Stimulated activated CD8-positive, alpha-beta memory T cell treated with anti-CD3 and anti-CD28 coated beads, Interleukin-2, amount 100 ng/mL, for 1 hour (primary cell): ENCODE data around the gene EIF4EBP2.

ENCODE experiments used
- DNase-seq, 2 donors: peaks; one replicate each; pipeline ENCODE4 v3.0.0-alpha.2; 2020; ENCODE audit warnings: low read depth in 2 of 2

EIF4EBP2 gene

DNA sequence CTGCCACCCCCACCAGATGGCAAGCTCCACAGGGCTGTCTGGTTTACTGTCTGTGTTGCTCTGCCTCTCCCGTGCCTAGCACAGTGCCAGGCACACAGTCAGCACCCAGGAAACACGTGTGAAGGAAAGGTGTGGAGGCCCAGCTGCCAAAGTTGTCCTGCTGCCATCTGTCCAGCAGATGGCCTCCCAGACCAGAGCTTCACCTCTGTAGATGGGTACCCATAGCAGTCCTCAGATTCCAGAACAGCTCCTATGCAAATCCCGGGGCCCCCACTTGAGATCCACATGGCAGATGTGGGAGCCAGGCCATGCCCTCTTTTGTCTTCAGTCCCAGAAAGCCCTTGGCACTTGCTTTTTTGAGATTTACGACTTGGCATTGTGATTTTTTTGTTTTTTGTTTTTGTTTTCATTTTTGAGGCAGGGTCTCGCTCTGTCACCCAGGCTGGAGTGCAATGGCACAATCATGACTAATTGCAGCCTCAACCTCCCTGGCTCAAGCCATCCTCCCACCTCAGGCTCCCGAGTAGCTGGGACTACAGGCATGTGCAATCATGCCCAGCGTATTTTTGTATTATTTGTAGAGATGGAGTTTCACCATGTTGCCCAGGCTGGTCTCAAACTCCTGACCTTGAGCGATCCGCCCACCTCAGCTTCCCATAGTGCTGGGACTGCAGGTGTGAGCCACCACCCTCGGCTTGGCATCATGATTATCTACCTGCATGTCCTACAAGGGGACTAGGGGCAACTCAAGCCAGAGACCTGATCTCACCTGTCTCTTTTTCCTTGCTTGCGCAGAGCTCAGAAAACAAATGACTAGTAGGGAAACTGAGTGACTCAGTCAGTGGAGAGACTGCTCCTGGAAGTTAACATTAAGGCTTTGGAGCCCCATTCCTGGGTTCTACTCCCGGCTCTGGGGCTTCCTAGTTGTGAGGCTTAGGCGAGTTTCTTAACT, 57.7 kb downstream of the EIF4EBP2 start:
- peak in 1 of 2 donors; percentile 30 for DNase-seq

DNA sequence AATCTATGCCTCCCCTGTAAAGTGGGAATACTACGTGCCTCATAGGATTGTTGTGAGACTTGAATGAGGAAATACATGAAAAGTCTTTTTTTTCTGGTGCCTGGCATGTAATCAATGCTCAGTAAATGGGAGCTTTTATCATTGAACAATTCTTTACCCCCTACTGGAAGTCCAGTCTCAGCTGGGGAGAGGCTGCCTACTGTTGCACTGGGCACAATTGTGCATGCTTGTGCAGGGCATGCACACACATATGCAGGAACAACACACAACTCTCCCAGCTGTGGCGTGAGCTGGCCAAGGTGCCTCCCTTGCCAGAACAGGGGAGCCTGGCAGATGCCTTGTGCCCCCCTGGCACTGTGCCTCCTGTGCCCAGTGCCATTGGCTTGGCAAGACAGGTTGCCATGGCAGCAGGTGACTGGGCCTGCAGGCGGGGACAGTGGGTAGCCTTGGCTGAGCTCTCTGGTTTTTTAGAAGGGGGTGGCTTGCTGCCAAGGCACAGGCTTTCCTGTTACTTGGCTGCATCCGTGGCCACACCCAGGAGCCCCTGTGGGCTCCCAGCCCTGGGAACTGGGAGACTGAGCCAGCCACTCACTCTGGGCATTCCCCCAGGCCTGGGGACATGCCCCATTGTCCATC, 58.5 kb downstream of the EIF4EBP2 start:
- DNase-seq: no peak

DNA sequence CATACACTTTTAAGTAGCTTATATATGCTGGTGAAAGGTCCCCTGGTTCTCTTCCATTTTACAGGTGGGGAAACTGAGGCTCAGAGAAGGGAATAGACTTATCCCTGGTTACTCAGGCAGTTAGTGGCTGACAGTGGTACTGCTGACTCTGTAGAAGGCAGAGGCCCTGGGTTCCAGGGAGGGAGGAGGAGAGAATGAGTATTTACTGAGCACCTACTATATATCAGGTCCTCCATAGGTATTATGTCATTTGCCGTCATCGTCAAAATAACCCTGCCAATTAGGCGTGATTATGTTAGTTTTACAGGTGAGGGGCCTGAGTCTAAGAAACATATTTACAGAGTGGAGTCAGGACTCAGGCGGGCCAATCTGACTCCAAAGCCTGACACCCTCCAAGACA, 61.3 kb downstream of the EIF4EBP2 start:
- no peak for DNase-seq

DNA sequence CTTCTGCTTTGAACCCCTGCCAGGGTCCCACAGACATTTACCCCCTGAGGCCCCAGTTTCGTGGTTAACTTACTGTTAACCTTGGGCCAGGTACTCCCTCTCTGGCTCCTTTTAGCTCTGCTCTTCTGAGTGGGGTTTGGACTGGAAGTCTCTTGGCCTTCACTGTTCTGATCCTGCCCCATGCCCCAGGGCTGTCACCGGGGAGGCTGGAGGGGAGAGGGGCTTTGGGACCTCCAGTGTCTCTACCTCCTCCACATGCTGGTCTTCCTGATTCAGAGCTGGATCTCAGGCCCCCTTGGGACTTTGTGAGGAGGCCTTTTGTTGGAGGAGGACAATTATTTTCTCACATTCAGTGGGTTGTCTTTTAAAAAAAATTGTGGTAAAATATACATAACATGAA, 61.9 kb downstream of the EIF4EBP2 start:
- DNase-seq: no peak

DNA sequence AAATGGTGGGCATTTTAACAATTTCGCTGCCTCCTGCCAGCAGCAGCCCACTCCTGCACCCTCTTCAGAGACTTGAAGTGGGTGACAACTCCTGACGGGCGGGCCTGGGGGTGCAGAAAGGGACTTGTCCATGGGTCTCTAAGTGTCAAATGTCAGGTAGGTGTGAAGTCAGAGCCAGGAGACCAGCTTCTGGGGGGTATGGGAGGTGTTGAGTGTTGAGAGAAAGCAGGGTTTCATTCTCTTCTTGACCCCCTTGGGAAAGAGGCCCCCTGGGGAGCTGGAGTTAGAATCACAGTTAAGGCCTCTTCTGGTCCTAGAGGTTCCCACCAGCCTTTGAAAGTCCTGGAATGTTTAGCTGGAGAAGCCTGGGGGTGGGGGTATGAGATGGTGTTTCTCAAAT, 63.0 kb downstream of the EIF4EBP2 start:
- no peak for DNase-seq

DNA sequence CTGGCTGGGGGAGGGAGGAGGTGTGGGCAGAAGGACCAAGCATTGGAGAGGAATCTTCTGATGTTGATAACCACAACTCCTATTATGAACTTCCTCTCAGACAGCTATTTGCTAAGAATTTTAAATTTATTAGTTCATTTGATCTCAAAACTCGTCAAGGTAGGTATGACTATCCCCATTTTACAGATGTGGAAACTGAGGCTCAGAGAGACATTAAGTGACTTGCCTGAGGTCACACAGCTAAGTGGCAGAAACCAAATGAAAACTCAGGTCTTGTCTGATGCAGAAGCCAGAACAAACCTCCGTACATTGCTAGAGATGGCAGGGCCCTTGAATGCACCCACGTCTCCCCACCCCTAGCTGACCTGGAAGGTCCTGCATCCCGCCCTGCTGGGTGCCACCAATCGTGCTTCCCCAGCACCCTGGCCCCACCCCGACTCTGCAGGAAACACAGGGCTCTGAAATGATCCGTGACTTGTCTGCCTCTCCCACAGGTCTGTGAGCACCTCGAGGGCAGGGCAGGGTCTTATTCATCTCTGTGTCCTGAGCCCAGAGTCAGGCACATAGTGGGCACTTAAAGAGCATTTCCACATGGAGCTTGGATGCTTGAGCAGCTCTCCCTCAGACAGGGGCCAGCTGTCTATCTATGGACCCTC, 69.0 kb downstream of the EIF4EBP2 start:
- no peak for DNase-seq

DNA sequence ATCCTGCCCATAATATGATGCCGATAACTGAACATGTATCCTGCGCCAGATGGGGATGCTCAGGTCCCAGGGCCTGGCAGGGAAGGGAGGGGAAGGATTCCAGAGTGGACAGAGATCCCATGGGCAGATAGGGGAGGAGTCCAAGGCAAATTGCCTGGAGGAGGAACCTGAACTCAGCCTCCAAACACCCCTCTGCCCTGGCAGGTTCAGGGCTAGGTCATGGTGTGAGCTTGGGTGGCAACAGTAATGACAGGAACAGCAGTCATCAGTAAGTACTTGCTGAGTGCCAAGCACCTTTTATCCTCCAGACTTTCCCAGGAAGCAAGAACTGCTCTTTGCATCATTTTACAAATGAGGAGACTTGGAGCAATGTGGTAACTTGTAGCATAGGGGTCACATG, 70.8 kb downstream of the EIF4EBP2 start:
- DNase-seq: no peak

DNA sequence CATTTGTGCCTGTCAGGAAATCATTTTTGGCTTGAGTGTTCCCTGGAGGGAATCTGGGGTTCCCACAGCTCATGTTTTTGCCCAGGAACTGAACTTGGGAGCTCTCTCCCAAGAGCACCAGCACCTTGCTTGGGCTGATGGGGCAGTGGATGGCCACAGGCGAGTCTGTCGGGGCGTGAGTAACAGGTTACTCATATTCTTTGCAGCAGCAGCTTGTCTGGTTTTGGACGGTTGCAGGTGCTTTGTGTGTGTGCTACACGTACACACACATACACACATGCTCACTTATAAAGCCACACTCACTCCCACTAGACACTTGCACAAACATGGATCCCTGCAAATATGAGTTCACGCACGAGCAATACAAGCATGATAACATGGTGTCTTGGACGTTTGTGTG, 71.7 kb downstream of the EIF4EBP2 start:
- no peak for DNase-seq

DNA sequence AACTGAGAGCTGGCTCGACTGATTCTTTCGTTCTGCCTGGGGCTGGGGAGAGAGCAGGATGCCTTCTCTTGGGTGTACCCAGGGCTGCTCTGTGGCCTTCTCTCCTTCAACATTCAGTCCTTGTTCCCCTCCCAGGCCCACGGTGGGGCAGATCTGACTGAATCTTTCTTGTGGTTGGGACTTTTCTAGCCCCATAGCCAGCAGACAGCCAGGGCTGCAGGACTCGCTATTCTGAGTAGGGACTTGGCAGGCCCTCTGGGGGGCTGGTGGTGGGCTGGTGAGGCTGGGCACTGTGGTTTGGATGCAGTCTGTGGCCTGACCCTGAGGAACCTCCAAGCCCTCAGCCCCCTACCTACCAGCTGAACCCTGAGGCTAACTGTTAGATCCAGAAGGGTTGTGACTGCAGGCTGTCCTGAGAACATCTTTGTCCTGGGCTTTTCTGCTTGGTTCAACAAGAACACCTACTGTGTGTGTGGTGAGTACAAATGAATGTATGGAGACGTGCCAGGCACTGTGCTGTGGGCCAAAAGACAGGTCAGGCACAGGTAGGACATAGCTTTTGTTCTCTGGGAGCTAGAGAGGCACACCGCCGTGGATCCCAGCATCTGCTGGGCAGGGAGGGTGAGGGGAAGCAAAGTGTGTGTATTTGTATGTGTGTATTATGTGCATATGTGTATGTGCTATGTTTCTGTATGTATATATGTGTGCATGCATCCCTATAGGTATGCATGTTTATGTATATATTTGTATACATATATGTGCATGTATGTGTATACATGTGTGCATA, 72.5 kb downstream of the EIF4EBP2 start:
- no peak for DNase-seq

DNA sequence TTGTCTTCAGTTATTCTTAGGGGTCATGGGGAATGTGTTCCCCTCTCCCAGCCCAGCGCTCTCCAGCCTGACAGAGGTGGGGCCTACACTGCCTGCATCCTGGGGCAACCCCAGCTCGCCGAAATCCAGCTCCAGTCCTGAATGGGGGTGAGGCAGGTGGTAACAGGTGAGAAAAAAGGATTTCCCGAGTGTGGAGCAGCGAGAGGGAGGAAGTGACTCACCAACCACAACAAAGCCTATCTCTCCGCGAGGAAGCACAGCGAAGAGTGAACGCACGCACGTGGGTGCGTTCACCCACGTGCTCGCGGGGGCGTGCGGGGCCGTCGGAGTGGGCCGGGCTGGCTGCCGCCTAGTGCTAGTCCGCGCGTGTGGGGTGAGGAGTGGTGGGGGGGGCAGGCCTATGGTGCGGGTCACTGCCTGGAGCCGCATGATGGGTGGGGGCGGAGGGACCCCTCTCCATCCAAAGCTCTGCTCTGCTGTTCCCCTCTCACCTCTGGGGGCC, 73.8 kb downstream of the EIF4EBP2 start:
- DNase-seq: peak; percentile 42 to 65
